CD14-positive monocyte (primary cell): ENCODE measurements around the gene TNIP1. TPM values are rescaled to one million over a fixed set of nuclear protein-coding genes. Genes with fewer than 3 reads are reported as not detected.

ENCODE experiments used
- DNase-seq, 3 donors: peaks; one replicate each; pipeline ENCODE4 v3.0.0-alpha.2; 2011 to 2022
- H2AFZ ChIP-seq: 2 replicates; pipeline ENCODE4 v1.6.0; 2012; ENCODE audit warnings: mild to moderate bottlenecking, low read depth, low read length, inconsistent platforms; ENCODE audit not compliant: insufficient read depth, poor library complexity, severe bottlenecking
- H3K27ac ChIP-seq, 2 donors: 1 replicate in 1 of 2; 2 replicates in 1 of 2; pipeline ENCODE4 v1.5.1; 2012 to 2013; ENCODE audit warnings: low read length in 2 of 2, control low read depth in 1 of 2, inconsistent platforms in 1 of 2, low read depth in 1 of 2, mild to moderate bottlenecking in 1 of 2
- H3K27me3 ChIP-seq, 2 donors: one replicate each; pipeline versions ENCODE4 v1.6.0 to v1.6.1; 2011 to 2013; ENCODE audit warnings: low read length in 2 of 2; ENCODE audit not compliant: control insufficient read depth in 2 of 2, insufficient read depth in 2 of 2
- H3K36me3 ChIP-seq, 2 donors: replicated peaks in 1 of 2; 1 replicate in 1 of 2; 2 replicates in 1 of 2; pipeline versions ENCODE4 v1.5.1 to v1.6.1; 2012 to 2013; ENCODE audit warnings: low read length in 2 of 2, control low read depth in 1 of 2, inconsistent platforms in 1 of 2, mild to moderate bottlenecking in 1 of 2; ENCODE audit not compliant: insufficient read depth in 2 of 2, control insufficient read depth in 1 of 2
- H3K4me1 ChIP-seq, 2 donors: 1 replicate in 1 of 2; 2 replicates in 1 of 2; pipeline versions ENCODE4 v1.5.1 to v1.6.1; 2012 to 2013; ENCODE audit warnings: low read length in 2 of 2, control low read depth in 1 of 2, inconsistent platforms in 1 of 2, mild to moderate bottlenecking in 1 of 2, moderate library complexity in 1 of 2; ENCODE audit not compliant: insufficient read depth in 2 of 2, control insufficient read depth in 1 of 2
- H3K4me2 ChIP-seq: replicated peaks from 2 replicates; pipeline ENCODE3; 2012; ENCODE audit warnings: low read length, moderate library complexity, mild to moderate bottlenecking; ENCODE audit not compliant: poor library complexity, severe bottlenecking; ENCODE audit errors: extremely low read depth
- H3K4me3 ChIP-seq, 3 experiments: fragments of 200-600 bp in 1 of 3; sonication (generic) in 1 of 3; replicated peaks in 1 of 3; 1 replicate in 2 of 3; 2 replicates in 1 of 3; pipeline ENCODE4 v1.5.1; 2011 to 2013; ENCODE audit warnings: low read length in 3 of 3, mild to moderate bottlenecking in 3 of 3, control low read depth in 2 of 3, low read depth in 2 of 3, inconsistent platforms in 1 of 3, moderate library complexity in 1 of 3
- H3K79me2 ChIP-seq: 2 replicates; pipeline ENCODE4 v1.6.0; 2012; ENCODE audit warnings: mild to moderate bottlenecking, control low read depth, inconsistent platforms, low read length, moderate library complexity; ENCODE audit not compliant: insufficient read depth
- H3K9ac ChIP-seq: 2 replicates; pipeline ENCODE4 v1.6.0; 2017; ENCODE audit warnings: low read length, mild to moderate bottlenecking; ENCODE audit not compliant: insufficient read depth, poor library complexity, severe bottlenecking
- H3K9me3 ChIP-seq, 2 donors: replicated peaks in 1 of 2; 1 replicate in 1 of 2; 2 replicates in 1 of 2; pipeline versions ENCODE4 v1.5.1 to v1.6.1; 2012 to 2013; ENCODE audit warnings: low read length in 2 of 2, control low read depth in 1 of 2; ENCODE audit not compliant: control insufficient read depth in 1 of 2, insufficient read depth in 1 of 2
- H4K20me1 ChIP-seq: 2 replicates; pipeline ENCODE4 v1.6.0; 2012; ENCODE audit warnings: mild to moderate bottlenecking, low read length, control low read depth, moderate library complexity; ENCODE audit not compliant: insufficient read depth
- H3K27ac Mint-ChIP-seq, 7 donors: one replicate each; pipeline ENCODE4 v1.8.0; 2020; ENCODE audit warnings: mild to moderate bottlenecking in 7 of 7, mixed read lengths in 7 of 7, moderate library complexity in 6 of 7, inconsistent platforms in 2 of 7
- H3K27me3 Mint-ChIP-seq, 3 donors: one replicate each; pipeline ENCODE4 v1.8.0; 2021 to 2022; ENCODE audit warnings: low read depth in 3 of 3, mild to moderate bottlenecking in 3 of 3, mixed read lengths in 3 of 3, moderate library complexity in 3 of 3, inconsistent platforms in 1 of 3
- H3K36me3 Mint-ChIP-seq, 2 donors: one replicate each; pipeline ENCODE4 v1.8.0; 2020; ENCODE audit warnings: mixed read lengths in 2 of 2, inconsistent platforms in 1 of 2, mild to moderate bottlenecking in 1 of 2
- H3K4me1 Mint-ChIP-seq: one replicate; pipeline ENCODE4 v1.8.0; 2020; ENCODE audit warnings: mild to moderate bottlenecking, mixed read lengths
- H3K4me3 Mint-ChIP-seq, 2 donors: one replicate each; pipeline ENCODE4 v1.8.0; 2020; ENCODE audit warnings: mild to moderate bottlenecking in 2 of 2, mixed read lengths in 2 of 2, moderate library complexity in 1 of 2
- H3K9me3 Mint-ChIP-seq, 7 donors: one replicate each; pipeline ENCODE4 v1.8.0; 2020 to 2022; ENCODE audit warnings: mixed read lengths in 7 of 7, mild to moderate bottlenecking in 6 of 7, moderate library complexity in 6 of 7, inconsistent platforms in 2 of 7
- WGBS: methylation state at CpG from one replicate; pipeline ENCODE4 v1.1.5; 2013; ENCODE audit warnings: missing lambda C conversion rate; ENCODE audit not compliant: insufficient coverage; 5-methylcytosine and 5-hydroxymethylcytosine counted together
- intact Hi-C, 2 donors: fragments of 100-400 bp; cut with micrococcal nuclease; formaldehyde crosslinking; loops; one replicate each; pipeline versions ENCODE4 v1.15.0 to v1.15.1; 2023
- polyA plus RNA-seq, 3 donors: library from polyadenylated mRNA; depleted of rRNA in 1 of 3; unstranded in 2 of 3; stranded (reverse) in 1 of 3; fragments of 300-500 nt in 2 of 3; fragments of >200 nt in 1 of 3; fragmentation: Illumina TruSeq in 2 of 3; gene quantifications; 1 replicate in 2 of 3; 2 replicates in 1 of 3; pipeline ENCODE4 v1.2.3, GENCODE V29; 2012 to 2021
- TF ChIP-seq, protein P1 (sequence below): fragments of 200-600 bp; IDR thresholded peaks from one replicate; pipeline ENCODE4 v1.8.0; 2022; ENCODE audit warnings: antibody characterized with exemption, mild to moderate bottlenecking

Gene TNIP1
- polyA plus RNA-seq, 3 donors, result 30.8 to 108 (median 46.4) TPM

- H3K27me3 Mint-ChIP-seq, result peaks cover 0 to 2% (median 0%) of the 10 kb centered on the region in 3 donors
- Histone ChIP-seq H3K9ac (no peak overlapping the region), H3K9me3 (no peaks in the 10 kb centered on the region), H4K20me1 (peaks cover 73% of the 10 kb centered on the region), H3K4me1 (no peaks in the 10 kb centered on the region), H3K27ac (no peak overlapping the region), H3K36me3 (peaks cover 93 to 100% of the 10 kb centered on the region in 2 donors), H3K4me2 (no peak overlapping the region), H2AFZ (no peak overlapping the region), H3K79me2 (no peaks in the 10 kb centered on the region), H3K4me3 (no peak overlapping the region), H3K27me3 (no peaks in the 10 kb centered on the region)
- no peak overlapping the region for H3K4me3 Mint-ChIP-seq
- H3K36me3 Mint-ChIP-seq, result peaks cover 93 to 100% of the 10 kb centered on the region in 2 donors
- H3K27ac Mint-ChIP-seq, result peak overlapping the region in 2 of 7 donors; percentile 15 to 28
- H3K4me1 Mint-ChIP-seq, result no peaks in the 10 kb centered on the region
- DNase-seq, result no peak
- peaks cover 0 to 1% (median 0%) of the 10 kb centered on the region in 7 donors for H3K9me3 Mint-ChIP-seq
- WGBS, result 96% methylated on average over 8 of the region's 11 CpGs
- intact Hi-C loops, result no loop called here
- TF ChIP-seq, protein P1, sequence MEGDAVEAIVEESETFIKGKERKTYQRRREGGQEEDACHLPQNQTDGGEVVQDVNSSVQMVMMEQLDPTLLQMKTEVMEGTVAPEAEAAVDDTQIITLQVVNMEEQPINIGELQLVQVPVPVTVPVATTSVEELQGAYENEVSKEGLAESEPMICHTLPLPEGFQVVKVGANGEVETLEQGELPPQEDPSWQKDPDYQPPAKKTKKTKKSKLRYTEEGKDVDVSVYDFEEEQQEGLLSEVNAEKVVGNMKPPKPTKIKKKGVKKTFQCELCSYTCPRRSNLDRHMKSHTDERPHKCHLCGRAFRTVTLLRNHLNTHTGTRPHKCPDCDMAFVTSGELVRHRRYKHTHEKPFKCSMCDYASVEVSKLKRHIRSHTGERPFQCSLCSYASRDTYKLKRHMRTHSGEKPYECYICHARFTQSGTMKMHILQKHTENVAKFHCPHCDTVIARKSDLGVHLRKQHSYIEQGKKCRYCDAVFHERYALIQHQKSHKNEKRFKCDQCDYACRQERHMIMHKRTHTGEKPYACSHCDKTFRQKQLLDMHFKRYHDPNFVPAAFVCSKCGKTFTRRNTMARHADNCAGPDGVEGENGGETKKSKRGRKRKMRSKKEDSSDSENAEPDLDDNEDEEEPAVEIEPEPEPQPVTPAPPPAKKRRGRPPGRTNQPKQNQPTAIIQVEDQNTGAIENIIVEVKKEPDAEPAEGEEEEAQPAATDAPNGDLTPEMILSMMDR, result no peak
These were observed 49.3 kb downstream of the TNIP1 start for GRCh38 chr5:151031554-151031953.

DNA sequence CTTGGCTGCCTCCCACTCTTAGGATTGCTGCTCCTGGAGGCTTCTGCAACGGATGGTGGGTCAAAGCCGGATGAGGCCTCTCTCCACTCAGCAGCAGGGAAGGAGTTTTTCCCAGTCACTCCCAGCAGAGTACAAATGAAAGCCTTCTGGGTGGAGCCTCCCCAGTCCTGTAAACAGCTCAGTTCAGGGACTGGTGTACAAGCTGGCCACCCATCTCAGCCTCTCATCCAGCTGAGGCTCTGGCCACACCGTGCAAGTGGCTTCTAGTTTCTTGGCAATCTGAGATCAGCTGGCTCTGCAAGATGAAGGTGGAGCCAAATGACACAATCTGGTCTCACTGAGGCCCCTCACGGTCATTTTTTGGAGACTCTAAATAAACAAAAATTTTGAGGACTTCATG is 50.5 kb downstream of the TNIP1 start:
- H3K79me2 ChIP-seq, result no peaks in the 10 kb centered on the region
- no peak overlapping the region for H3K9ac ChIP-seq
- H2AFZ ChIP-seq, result no peak overlapping the region
- Mint-ChIP-seq H3K9me3 (peaks cover 0 to 1% (median 0%) of the 10 kb centered on the region in 7 donors), H3K4me1 (peaks cover 9% of the 10 kb centered on the region), H3K27me3 (peaks cover 0 to 2% (median 1%) of the 10 kb centered on the region in 3 donors), H3K27ac (peak overlapping the region in 1 of 7 donors; percentile 69), H3K4me3 (no peak overlapping the region), H3K36me3 (peaks cover 91 to 98% of the 10 kb centered on the region in 2 donors)
- H4K20me1 ChIP-seq, result peaks cover 66% of the 10 kb centered on the region
- H3K36me3 ChIP-seq, result peaks cover 83 to 100% of the 10 kb centered on the region in 2 donors
- no peak overlapping the region for H3K4me3 ChIP-seq
- TF ChIP-seq, protein P1, result no peak
- H3K27ac ChIP-seq, result peak overlapping the region in 1 of 2 donors; percentile 16
- intact Hi-C loops, result no loop called here
- no peak for DNase-seq
- H3K4me1 ChIP-seq, result peaks cover under 1% of the 10 kb centered on the region in 2 donors
- no peaks in the 10 kb centered on the region for H3K9me3 ChIP-seq
- H3K4me2 ChIP-seq, result no peak overlapping the region
- H3K27me3 ChIP-seq, result no peaks in the 10 kb centered on the region
- WGBS, result 100% methylated on average over 4 of the region's 4 CpGs
